ENCODE results near the gene EIPR1.

EIPR1 gene

DNA sequence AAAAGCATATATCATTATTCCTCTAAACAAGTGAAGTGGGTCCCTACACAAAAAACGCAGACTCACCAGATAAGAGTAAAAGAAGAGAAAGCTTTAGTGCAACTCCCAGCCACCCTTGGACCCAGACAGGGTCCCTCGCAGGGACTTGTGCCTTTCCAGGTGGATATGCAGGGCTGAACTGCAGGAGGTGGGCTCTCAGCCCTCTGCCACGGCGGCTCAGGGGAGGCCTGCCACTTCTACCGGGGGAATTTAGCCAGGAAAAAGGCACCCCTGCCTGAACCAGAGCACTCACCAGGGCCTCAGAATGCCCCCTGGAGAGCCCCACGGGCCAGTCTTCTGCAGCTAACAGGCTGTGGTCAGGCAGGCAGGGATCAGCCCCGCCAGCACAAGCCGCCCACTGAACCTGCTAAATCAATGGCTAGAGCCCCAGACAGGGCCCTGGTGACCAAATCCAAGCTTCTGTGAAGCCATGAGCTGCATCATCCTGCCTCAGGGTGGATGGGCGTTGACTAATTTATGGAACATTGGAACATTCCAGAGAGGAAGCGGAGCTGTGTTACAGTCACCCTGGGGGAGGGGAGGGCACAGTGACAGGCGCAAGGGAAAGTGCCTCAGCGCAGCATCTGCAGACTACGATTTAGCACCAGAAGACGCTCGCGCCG lies 209.3 kb downstream of the EIPR1 start:
- DNase-seq = no peak

DNA sequence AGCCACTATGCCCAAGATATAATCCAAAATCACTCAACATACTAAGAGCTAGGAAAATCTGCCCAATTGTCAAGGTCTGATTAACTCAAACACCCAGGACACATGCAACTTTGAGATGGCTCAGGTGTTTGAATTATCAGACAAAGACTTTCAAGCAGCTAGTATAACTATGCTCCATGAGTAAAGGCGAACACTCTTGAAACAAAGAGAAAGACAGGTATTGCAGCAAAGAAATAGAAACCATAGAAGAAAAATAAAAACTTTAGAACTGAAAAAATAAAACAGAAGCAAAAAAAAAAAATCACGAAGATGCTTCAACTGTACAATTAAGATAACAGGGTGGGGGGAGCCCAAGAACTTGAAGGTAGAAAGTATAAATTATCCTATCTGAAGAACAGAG lies 214.2 kb downstream of the EIPR1 start:
- DNase-seq = no peak

DNA sequence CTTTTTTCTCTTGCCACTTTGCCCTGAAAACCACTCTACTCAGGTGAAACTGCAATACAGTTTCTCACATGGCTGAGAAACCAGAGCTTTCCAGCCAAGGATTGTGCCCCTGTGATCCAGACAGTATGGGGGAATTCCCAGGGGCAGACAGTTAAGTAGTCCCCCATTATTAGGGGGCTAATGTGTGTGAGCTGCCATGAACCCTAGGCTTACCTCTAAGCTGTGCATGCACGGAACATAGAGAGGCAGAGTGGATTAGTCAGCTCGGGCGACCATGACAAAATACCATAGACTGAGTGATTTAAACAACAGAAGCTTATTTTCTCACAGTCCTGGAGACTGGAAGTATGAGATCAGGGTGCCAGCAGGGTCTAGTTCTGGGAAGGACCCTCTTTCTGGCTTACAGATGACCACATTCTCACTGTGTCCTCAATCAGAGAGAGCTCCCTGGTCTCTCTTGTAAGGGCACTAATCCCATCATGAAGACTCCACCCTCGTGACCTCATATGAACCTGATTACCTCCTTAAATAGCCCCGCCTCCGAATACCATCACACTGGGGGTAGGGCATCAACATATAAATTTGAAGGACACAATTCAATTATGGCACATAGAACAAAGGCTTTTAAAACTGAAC lies 215.1 kb downstream of the EIPR1 start:
- no peak for DNase-seq

DNA sequence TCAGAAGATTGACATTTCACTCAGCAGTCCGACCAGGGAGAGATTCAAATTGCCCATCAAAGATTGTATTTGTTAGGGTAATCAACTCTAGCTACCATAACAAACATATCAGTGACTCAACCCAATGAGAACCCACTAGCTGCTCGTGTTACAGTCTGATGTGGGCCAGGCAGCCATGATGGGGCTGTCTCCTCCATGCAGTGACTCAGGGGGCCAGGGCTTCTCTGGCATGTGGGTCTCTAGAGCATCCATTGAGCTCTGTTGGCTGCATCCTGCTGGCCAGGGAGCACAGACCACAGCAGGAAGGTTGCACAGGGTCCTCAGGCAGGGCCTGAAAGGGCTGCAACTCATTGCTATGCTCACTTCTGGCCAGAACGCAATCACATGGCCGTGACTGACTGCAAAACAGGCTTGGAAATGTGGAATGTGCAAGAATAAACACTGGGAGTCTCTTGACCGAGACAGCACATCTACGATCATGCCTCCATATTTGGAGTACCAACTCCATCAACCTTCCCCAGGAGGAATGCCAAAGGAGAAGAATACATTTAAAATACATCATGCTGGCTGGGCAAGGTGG lies 216.8 kb downstream of the EIPR1 start:
- no peak for DNase-seq

DNA sequence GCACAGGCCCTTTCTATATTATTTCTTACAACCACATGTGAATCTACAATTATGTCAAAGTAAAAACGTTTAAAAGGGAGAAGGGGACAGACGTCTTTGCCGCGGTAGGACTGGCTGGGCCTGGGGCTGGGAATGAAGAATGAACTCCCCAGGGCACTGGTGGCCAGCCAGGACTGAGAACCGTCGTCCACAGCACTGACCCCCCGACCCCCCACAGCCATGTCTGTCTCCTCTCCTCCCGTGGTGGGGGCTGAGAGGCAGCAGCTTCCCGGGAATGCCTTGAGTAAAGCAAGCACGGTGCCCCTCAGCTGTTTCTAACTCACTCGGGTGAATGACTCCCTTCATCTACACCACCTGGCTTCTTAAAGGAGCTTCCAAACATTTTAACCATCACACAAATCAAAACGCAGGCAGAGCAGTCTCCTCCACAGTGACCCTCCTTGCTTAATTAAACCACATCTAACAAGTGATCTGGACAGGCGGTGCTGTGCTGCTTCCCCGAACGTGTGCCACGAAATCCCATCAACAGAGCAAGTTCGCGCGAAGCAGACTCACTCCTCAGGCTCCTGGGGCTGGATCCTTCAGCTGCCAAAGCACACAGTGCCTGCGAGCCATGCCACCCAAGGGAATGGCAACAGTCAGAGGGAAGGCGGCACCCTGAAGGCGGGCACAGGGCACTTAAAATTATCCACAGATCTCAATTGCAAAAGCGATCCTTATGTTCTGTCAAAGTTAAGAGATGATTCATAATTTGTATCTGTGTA lies 217.7 kb downstream of the EIPR1 start:
- DNase-seq = no peak

DNA sequence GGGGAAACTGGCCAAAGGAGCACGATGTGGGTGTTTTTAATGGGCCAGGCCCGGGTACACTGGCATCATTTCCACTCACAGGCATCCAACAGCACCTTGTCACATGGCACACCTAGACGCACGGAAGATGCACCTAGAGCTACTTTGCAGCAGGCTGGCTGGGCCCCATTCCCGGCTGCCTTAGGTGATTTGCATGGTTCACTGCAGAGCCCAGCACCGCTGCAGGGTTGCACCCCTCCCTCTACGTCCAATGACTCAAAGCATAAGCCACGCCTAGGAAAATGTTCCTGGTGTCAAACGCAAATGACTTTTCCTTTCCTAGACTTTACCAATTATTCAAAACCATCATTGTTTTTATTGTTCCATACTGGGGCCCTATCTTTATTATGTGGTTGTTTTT lies 222.9 kb downstream of the EIPR1 start:
- no peak for DNase-seq

DNA sequence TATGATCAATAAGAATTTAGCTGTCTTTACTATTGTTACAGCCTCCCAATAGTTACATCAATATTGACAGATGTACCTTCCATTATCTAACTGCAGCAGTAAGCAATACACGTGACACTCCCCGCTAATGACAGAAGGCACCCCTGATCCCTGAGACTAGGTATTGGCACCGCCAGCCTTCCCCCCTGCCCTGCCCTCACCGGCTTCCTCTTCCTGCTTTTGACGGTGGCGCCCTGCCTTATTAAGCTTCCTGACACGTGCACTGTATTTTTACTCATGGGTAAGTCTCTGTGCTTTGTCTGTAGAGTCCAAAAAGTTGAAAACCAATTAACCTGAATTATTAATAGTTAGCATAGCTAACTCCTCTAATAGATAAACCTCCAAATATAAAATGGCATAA lies 223.5 kb downstream of the EIPR1 start:
- DNase-seq = no peak

DNA sequence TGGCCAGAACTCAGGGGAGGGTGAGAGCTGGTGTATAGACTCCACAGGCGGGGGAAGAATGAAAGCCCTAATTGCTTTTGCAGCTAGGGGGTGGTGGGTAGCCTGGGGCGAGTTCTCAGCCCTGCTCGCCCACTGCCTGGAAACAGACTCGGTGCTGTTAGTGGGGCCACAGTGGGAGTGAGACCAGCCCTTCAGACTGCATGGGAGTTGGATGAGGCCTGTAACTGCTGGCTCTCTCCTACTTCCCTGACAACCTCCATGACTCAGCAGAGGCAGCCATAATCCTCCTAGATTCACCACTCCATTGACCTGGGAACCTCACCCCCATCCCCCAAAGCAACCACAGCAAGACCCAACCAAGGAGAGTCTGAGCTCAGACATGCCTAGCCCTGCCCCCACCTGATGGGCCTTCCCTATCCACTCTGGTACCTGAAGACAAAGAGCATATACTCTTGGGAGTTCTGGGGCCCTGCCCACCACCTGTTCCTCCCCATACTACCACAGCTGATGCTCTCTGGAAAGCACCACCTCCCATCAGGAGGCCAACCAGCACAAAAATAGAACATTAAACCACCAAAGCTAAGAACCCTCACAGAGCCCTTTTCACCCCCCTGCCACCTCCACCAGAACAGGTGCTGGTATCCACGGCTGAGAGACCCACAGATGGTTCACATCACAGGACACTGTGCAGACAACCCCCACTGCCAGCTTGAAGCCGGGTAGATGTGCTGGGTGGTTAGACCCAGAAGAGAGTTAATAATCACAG lies 226.3 kb downstream of the EIPR1 start:
- no peak for DNase-seq

DNA sequence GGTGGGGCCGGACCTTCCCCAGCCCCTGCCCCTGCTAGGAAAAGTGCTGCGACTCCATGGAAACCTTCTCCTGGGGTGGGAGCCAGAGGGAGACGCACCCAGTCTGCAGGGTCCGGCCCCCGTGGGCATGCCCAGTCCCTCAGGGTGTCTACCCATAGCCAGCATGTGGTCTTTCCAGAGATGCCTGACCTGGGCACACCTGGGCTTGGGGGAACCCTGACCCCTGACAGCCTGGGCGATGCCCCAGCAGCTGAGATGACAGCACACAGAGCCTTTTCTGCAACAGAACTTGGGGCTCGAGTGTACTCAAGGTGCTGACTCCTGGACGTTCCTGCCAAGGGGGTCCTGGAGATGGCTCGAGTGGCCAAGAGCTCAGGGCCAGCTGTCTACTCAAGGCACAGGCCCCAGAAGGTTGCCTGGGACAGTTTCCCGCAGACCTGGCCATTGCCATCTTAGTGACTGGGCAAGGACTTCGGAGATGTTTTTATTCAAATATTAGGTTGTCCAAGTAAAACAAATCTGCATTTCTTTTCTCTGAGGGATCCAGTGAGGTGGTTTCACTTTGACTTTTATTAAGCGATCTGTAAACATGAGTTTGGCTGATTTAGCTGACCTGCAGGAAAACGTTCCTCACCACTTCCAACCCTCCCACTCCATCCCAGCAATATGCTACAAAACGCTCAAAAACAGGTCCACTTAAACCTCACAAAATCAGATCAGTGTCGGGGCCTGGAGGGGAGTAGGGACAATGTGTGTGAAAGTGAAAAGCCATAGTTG lies 228.0 kb downstream of the EIPR1 start:
- DNase-seq = no peak

DNA sequence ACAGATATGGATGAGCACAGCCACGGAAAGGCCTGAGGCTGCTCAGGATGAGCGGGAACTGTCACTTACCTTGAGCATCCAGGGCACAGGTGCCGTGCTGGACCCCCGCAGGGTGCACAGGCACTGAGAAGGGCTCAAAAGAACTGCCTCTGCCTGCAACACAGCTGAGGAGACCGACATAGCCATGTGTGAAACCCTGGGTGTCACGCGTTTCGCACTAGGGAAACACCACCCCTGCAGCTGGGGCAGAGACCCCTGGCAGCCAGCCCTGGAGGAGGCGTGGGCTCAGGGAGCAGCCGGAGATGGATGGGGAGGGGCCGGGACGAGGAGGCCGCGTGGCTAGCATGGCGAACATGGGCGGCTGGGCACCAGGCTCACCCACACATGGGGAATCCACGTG lies 228.9 kb downstream of the EIPR1 start:
- DNase-seq = no peak

DNA sequence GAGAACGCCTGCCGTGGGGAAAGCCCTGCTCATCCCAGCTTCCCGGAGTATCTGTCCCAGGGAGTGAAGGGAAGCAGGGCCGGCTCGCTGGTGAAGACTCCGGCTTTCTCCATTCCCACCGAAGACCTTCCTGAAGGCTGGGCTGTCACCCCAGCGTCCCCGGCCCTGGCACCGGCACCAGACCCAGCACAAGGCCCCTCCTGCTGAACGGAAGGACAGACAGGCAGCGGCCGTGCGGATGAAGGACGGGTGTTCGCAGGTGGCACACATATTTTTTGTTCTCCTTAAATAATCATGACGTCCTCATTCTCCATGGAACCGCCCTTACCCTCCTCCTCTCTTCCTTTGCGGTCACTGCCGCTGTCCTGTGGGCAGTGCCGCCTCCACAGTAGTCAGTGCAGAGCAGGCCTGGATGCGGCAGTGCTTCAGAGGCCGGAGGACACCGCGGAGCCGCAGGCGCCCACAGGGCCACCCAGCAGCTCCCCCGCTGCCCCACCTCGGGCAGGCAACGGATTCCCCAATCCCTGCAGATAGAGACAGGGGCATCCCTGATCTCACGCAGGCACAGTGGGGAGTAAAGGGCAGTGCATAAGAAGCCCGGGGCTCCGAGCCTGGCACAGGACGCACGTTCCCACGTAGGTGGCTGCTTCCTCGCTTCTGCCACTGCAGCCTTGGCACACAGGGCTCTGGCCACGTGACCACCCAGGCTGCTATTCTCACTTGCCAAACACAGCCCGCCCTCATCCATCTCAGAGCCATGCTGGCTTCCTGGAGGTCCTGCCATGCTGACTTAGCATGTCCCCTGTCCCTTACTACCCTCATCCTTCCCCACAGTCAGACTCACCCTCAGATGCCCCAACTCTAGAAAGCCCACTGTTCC lies 229.7 kb downstream of the EIPR1 start:
- no peak for DNase-seq

DNA sequence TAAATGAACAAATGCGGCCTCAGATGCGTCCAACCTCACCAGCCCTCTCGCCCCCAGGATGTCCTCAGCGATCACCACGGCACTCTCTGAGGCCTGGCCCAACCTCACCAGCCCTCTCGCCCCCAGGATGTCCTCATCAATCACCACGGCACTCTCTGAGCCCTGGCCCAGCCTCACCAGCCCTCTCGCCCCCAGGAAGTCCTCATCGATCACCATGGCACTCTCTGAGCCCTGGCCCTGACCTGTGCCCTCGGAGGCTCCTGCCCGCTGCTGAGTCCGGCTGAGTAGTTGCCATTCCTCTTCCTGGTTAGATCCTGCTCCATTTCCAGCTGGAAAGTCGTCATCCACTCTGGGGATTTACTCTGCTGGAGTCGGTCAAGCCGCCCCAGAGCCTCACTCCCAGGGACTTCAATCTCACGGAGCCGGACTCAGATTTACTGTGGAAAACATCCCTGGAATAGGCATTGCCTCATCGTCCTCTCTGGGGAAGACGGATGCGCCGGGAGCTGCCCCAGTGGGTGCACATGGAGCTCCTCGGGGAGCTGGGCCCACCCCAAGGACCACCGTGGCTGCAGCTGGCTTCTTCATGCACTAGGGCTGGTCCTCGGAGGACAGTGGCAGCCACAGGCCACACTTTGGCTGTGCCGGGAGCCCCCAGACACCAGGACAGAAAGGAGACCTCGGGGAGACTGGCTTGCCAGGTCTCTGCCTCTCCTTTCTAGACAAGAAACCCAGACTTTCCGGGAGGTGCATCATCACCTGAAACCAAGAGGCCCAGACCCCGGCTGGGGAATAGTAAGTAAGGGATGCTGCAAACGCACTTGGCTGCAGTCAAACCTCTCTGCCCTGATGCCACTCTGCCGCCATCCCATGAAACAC lies 230.6 kb downstream of the EIPR1 start:
- DNase-seq = no peak

DNA sequence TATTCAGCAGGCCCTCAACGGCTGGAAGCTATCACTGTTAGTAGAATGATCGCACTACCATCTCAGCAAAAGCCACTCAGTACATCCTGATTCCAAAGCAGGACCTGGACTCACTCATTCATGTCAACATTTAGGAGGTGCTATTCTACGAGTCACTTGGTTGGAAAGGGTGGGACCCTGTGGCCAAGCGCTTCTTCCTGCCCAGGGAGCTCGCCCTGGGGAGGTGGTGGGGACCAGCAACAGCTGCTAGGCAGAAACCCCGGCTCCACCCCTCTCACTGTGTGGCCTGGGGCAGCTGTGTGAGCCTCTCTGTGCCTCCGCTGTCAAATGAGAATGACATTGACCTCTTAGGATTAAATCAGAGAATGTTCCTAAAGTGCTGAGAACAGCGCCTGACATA lies 231.4 kb downstream of the EIPR1 start:
- no peak for DNase-seq

DNA sequence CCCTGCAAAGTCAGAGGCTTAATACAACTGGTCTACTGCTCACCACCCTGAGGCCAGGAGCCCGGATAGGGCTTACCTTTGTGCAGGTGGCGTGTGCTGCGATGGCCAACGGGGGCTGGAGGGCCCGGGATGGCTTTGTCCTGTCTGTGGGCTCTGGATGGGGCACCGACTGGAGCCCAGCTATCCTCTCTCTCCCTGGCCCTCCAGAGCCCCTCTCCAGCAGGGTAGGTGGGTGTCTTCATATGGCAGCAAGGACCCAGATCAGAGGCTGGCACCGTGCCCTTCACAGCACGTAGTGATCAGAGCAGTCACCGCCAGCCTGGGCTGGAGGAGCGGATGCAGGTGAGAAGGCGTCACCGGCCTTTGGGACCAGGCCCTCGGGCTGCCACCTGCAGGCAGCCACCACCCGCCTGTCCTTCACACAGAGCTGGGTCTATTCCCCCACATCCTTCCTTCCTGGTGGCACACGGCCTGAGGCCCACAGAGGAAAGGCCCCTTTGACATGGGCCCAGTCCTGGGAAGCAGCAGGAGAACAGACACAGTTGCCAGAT lies 232.1 kb downstream of the EIPR1 start:
- no peak for DNase-seq

DNA sequence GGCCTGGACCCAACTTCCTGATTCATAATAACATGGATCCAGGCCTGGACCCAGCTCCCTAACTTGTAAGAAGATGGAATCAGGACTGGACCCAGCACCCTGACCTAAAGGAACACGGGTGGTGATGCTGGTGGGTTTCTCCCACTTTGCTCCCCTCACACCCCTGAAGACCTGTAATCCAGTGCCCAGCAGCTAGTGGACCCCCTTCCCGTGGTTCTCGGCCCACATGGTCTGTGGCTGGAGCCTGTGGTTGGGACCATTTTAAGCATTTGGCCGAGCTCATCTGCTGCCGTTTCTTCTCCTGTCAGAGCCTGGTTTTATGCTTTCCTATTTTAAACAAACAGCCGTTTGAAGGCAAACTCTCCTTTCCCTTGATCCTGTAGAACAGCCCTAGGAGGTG lies 232.8 kb downstream of the EIPR1 start:
- DNase-seq = no peak

DNA sequence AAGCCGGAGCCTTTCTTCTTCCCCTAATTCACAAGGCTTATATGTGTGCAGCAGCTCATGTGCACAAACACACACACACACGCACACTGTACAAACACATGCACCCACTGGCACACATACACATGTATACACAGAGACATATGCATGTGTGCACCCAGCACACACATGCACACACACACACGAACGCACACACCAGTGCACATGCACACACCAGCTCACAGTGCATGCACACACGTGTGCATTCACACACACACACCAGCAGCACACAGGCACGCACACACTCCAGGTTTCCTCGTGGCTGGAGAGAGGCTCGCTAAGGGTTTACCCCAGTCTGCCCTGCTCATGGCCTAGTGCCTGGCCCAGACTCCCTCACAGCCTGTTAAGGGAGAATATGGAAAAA lies 234.0 kb downstream of the EIPR1 start:
- no peak for DNase-seq

DNA sequence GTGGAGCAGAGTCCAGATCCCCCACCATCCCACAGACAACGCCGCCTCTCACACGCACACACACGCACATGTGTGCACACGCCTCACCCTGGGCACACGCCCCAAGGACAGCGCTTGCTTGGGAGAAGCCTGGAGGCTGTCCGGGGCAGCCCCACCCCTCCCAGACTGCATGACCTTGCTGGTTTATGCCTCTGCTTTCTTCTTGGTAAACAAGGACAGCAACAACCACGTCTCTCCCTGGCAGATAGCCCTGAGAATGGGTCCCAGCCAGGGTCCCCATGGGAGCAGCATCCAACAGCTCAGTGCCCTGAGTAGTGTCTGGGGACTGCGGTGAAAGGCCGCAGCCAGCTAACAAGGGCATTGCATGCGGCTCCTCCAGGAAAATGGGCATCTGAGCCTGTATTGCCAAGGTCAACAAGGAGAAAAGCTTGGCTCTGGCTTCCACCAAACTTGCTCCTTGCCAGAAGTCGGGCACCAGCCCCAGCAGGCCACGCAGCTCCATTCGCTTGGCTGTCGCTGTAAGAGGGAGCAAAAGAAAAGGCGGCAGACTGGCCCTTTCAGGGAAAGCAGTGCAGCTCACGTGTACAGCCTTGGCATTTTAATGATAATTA lies 234.6 kb downstream of the EIPR1 start:
- DNase-seq = no peak

DNA sequence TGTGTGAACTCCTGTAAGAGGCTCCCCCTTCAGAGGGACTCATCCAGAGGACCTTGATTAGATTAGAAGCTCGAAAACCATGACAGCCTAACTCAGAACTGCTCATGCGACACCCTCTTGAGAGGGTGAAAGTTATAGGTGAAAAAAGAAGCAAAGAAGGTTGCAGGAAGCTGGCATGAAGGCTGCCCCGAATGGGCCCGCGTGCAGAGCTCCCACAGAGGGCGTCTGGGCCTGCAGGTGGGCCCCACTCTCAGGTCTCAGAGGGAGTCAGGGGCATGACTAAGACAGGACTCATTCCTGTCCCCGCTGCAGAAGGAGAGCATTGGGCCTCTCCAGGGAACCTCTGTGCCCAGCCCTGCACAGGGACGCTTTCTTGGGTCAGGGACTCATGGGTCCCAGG lies 235.4 kb downstream of the EIPR1 start:
- DNase-seq = no peak

DNA sequence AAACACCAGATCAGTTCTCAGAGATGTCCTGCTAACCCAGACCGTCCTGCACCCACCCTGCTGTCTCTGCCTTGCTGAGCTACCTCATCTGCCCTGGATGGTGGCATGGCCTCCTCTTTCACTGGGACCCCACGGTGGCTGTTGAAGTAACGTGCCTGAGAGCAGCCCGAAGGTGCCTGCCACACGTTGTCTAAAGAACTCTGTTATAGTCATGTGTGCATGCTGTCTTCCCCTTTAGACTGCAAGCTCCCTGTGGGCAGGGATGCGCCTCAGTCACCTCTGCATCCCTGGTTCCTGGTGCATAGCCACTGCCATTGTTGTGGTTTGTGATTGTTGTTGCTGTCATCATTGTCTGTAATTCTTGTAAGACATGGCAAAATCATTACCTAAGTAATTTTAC lies 235.9 kb downstream of the EIPR1 start:
- DNase-seq = no peak

DNA sequence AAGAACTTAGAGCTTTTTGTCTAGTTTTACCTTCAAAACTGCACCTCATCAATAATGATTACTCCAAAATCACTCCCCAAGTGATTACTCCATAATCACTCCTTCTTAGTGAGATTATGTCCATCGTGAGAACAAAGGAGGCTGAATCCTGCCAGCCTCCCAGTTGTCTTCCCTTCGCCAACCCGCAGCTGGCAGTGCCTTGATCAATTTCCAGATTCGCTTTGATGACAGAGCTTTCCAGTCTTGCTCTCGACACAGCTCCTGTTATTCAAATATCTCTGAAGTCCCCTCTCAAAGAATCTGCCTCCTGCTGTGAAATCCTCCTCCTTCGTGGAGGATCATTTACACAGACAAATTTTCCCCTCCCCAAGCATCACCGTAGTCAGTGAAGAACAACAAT lies 237.7 kb downstream of the EIPR1 start:
- DNase-seq = no peak
